Dermis blood vessel endothelial cell (primary cell): Measurements from ENCODE around the gene TEAD4. TPM values are rescaled to one million over a fixed set of nuclear protein-coding genes. Genes with fewer than 3 reads are reported as not detected.

Source experiments
- DNase-seq: peaks from one replicate; pipeline ENCODE4 v3.0.0; 2010
- total RNA-seq: library from RNA; depleted of rRNA; stranded (reverse); fragments of >200 nt; gene quantifications from 2 replicates; pipeline ENCODE4 v1.2.3, GENCODE V29; 2014

TEAD4 gene
- total RNA-seq, 1 donor from 2014 or later = 24.7 TPM

GRCh38 chr12:2960996-2961616 lies 1.9 kb downstream of the TEAD4 start:
- DNase-seq = peak; percentile 21

GRCh38 chr12:2961705-2962104 lies 2.5 kb downstream of the TEAD4 start:
- DNase-seq = no peak

GRCh38 chr12:2963154-2963759 lies 4.1 kb downstream of the TEAD4 start:
- DNase-seq = peak; percentile 19

- peak; percentile 56 for DNase-seq
These were observed 4.6 kb downstream of the TEAD4 start for GRCh38 chr12:2963760-2964292.

GRCh38 chr12:2967651-2968050 lies 8.5 kb downstream of the TEAD4 start:
- DNase-seq = no peak

GRCh38 chr12:2970744-2971143 lies 11.5 kb downstream of the TEAD4 start:
- DNase-seq = peak; percentile 22

GRCh38 chr12:2973566-2973965 lies 14.4 kb downstream of the TEAD4 start:
- DNase-seq = no peak

GRCh38 chr12:2974560-2974971 lies 15.4 kb downstream of the TEAD4 start:
- peak; percentile 57 for DNase-seq

GRCh38 chr12:2976581-2976996 lies 17.4 kb downstream of the TEAD4 start:
- DNase-seq = no peak

- no peak for DNase-seq
These were observed 18.6 kb downstream of the TEAD4 start for GRCh38 chr12:2977776-2978175.

- no peak for DNase-seq
These were observed 20.6 kb downstream of the TEAD4 start for GRCh38 chr12:2979806-2980205.

GRCh38 chr12:2980630-2981029 lies 21.4 kb downstream of the TEAD4 start:
- no peak for DNase-seq

- DNase-seq = no peak
These were observed 23.2 kb downstream of the TEAD4 start for GRCh38 chr12:2982361-2982760.

- no peak for DNase-seq
These were observed 25.1 kb downstream of the TEAD4 start for GRCh38 chr12:2984249-2984648.

- no peak for DNase-seq
These were observed 25.5 kb downstream of the TEAD4 start for GRCh38 chr12:2984698-2985097.

- DNase-seq = peak; percentile 46
These were observed 27.7 kb downstream of the TEAD4 start for GRCh38 chr12:2986876-2987275.

- DNase-seq = no peak
These were observed 29.3 kb downstream of the TEAD4 start for GRCh38 chr12:2988494-2988893.

GRCh38 chr12:2992724-2993123 lies 33.5 kb downstream of the TEAD4 start:
- no peak for DNase-seq

GRCh38 chr12:2997989-2998670 lies 38.9 kb downstream of the TEAD4 start:
- no peak for DNase-seq

GRCh38 chr12:2998789-2999264 lies 39.6 kb downstream of the TEAD4 start:
- peak; percentile 25 for DNase-seq

GRCh38 chr12:2999265-2999841 lies 40.2 kb downstream of the TEAD4 start:
- DNase-seq = no peak

- peak; percentile 18 for DNase-seq
These were observed 41.5 kb downstream of the TEAD4 start for GRCh38 chr12:3000548-3001275.

- no peak for DNase-seq
These were observed 43.4 kb downstream of the TEAD4 start for GRCh38 chr12:3002646-3003045.
